Measurements from ENCODE around the gene COX5A.

DNA sequence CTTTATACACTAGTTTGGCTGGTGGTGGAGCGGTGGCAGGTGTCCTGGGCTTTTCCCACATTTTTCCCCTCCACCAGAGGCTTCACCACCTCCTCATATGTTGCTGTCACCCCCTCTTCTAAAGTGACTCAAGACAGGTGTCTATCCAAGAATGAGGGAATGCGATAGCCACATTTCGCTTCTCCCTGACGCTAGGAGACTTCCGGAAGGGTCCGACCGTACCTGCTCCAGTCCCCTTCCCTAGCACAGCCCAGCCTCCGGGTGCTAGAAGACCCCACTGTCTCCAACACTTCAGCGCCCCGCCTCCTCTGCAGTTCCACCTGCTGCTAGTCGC is 65.2 kb downstream of the COX5A start:
- TF ChIP-seq SIN3A (IDR thresholded peaks at IDR 0.05; ENCODE audit: borderline replicate concordance, insufficient read depth, low read length) = no peak
- TF ChIP-seq POLR2AphosphoS5 (IDR thresholded peaks at IDR 0.05; ENCODE audit: low read depth, low read length) = no peak
- TF ChIP-seq TAF1 (IDR thresholded peaks at IDR 0.05; ENCODE audit: borderline replicate concordance, insufficient read depth, low read length) = no peak
- TF ChIP-seq, protein P1, sequence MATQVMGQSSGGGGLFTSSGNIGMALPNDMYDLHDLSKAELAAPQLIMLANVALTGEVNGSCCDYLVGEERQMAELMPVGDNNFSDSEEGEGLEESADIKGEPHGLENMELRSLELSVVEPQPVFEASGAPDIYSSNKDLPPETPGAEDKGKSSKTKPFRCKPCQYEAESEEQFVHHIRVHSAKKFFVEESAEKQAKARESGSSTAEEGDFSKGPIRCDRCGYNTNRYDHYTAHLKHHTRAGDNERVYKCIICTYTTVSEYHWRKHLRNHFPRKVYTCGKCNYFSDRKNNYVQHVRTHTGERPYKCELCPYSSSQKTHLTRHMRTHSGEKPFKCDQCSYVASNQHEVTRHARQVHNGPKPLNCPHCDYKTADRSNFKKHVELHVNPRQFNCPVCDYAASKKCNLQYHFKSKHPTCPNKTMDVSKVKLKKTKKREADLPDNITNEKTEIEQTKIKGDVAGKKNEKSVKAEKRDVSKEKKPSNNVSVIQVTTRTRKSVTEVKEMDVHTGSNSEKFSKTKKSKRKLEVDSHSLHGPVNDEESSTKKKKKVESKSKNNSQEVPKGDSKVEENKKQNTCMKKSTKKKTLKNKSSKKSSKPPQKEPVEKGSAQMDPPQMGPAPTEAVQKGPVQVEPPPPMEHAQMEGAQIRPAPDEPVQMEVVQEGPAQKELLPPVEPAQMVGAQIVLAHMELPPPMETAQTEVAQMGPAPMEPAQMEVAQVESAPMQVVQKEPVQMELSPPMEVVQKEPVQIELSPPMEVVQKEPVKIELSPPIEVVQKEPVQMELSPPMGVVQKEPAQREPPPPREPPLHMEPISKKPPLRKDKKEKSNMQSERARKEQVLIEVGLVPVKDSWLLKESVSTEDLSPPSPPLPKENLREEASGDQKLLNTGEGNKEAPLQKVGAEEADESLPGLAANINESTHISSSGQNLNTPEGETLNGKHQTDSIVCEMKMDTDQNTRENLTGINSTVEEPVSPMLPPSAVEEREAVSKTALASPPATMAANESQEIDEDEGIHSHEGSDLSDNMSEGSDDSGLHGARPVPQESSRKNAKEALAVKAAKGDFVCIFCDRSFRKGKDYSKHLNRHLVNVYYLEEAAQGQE (IDR thresholded peaks at IDR 0.05; ENCODE audit: insufficient read depth in 1 of 2, low read depth in 2 of 2, low read length in 2 of 2) = no peak

Measured in PFSK-1 (cell line).